ENCODE data around the gene ZFHX3. TPM values are rescaled to one million over a fixed set of nuclear protein-coding genes. Genes with fewer than 3 reads are reported as not detected.
A peak's percentile ranks its signal among the peaks of the same experiment; 100 is the strongest.
"Not testable (repeated sequence)": the region's sequence is repeated elsewhere in the genome, so short reads cannot be mapped to it uniquely, and the experiment has no call there.

The ZFHX3 gene
- total RNA-seq, 1 donor from 2014 or later, result 68.1 TPM

- peak overlapping the region; percentile 28 for H3K27ac Mint-ChIP-seq
- peaks cover 64% of the 10 kb centered on the region for H3K4me1 Mint-ChIP-seq
- H3K9me3 Mint-ChIP-seq, result no peaks in the 10 kb centered on the region
- no peaks in the 10 kb centered on the region for H3K36me3 Mint-ChIP-seq
- DNase-seq (ENCODE audit: low spot score in 2 of 2, unreplicated experiment in 2 of 2), result no peak
- no peak overlapping the region for H3K4me3 Mint-ChIP-seq
- TF ChIP-seq CTCF (IDR thresholded peaks at IDR 0.05; ENCODE audit: unreplicated experiment), result no peak
- H3K27me3 Mint-ChIP-seq (ENCODE audit: low read depth), result no peaks in the 10 kb centered on the region
These were observed 56.7 kb downstream of the ZFHX3 start for GRCh38 chr16:72991211-72991610.

GRCh38 chr16:72990571-72990970 lies 57.4 kb downstream of the ZFHX3 start:
- peak overlapping the region; percentile 35 for H3K27ac Mint-ChIP-seq
- no peak overlapping the region for H3K4me3 Mint-ChIP-seq
- no peak for TF ChIP-seq CTCF (IDR thresholded peaks at IDR 0.05; ENCODE audit: unreplicated experiment)
- H3K27me3 Mint-ChIP-seq (ENCODE audit: low read depth), result no peaks in the 10 kb centered on the region
- DNase-seq (ENCODE audit: low spot score in 2 of 2, unreplicated experiment in 2 of 2), result no peak
- H3K4me1 Mint-ChIP-seq, result peaks cover 68% of the 10 kb centered on the region
- no peaks in the 10 kb centered on the region for H3K36me3 Mint-ChIP-seq
- no peaks in the 10 kb centered on the region for H3K9me3 Mint-ChIP-seq

GRCh38 chr16:72989579-72990551 lies 58.1 kb downstream of the ZFHX3 start:
- TF ChIP-seq CTCF (IDR thresholded peaks at IDR 0.05; ENCODE audit: unreplicated experiment), result no peak
- no peaks in the 10 kb centered on the region for H3K36me3 Mint-ChIP-seq
- H3K9me3 Mint-ChIP-seq, result no peaks in the 10 kb centered on the region
- no peaks in the 10 kb centered on the region for H3K27me3 Mint-ChIP-seq (ENCODE audit: low read depth)
- no peak for DNase-seq (ENCODE audit: low spot score in 2 of 2, unreplicated experiment in 2 of 2)
- H3K4me3 Mint-ChIP-seq, result no peak overlapping the region
- H3K4me1 Mint-ChIP-seq, result peaks cover 69% of the 10 kb centered on the region
- peak overlapping the region; percentile 65 for H3K27ac Mint-ChIP-seq

- not testable (repeated sequence) for H3K27me3 Mint-ChIP-seq (ENCODE audit: low read depth)
- H3K4me1 Mint-ChIP-seq, result peaks cover 69% of the 10 kb centered on the region
- peak overlapping the region; percentile 65 for H3K27ac Mint-ChIP-seq
These were observed 58.7 kb downstream of the ZFHX3 start for GRCh38 chr16:72989203-72989578.

GRCh38 chr16:72988569-72988968 lies 59.4 kb downstream of the ZFHX3 start:
- Mint-ChIP-seq H3K36me3 (no peaks in the 10 kb centered on the region), H3K27me3 (ENCODE audit: low read depth) (no peaks in the 10 kb centered on the region), H3K9me3 (no peaks in the 10 kb centered on the region), H3K4me3 (no peak overlapping the region), H3K27ac (no peak overlapping the region), H3K4me1 (peaks cover 64% of the 10 kb centered on the region)
- no peak for TF ChIP-seq CTCF (IDR thresholded peaks at IDR 0.05; ENCODE audit: unreplicated experiment)
- no peak for DNase-seq (ENCODE audit: low spot score in 2 of 2, unreplicated experiment in 2 of 2)

More at GRCh38 chr16:72989203-72989578, 58.7 kb downstream of the ZFHX3 start:
- H3K9me3 Mint-ChIP-seq; H3K4me3 Mint-ChIP-seq; DNase-seq (ENCODE audit: low spot score in 2 of 2, unreplicated experiment in 2 of 2); H3K36me3 Mint-ChIP-seq: not testable (repeated sequence)

GRCh38 chr16:72987480-72987901 lies 60.4 kb downstream of the ZFHX3 start:
- H3K4me3 Mint-ChIP-seq, result no peak overlapping the region
- H3K27me3 Mint-ChIP-seq (ENCODE audit: low read depth), result no peaks in the 10 kb centered on the region
- no peaks in the 10 kb centered on the region for H3K36me3 Mint-ChIP-seq
- TF ChIP-seq CTCF (IDR thresholded peaks at IDR 0.05; ENCODE audit: unreplicated experiment), result no peak
- peak overlapping the region; percentile 27 for H3K27ac Mint-ChIP-seq
- DNase-seq (ENCODE audit: low spot score in 2 of 2, unreplicated experiment in 2 of 2), result no peak
- H3K4me1 Mint-ChIP-seq, result peaks cover 56% of the 10 kb centered on the region
- no peaks in the 10 kb centered on the region for H3K9me3 Mint-ChIP-seq

All from mesothelial cell of epicardium (in vitro differentiated cells).